Amygdala (tissue), 56 donors: Measurements from ENCODE around the gene EVX2.

Source experiments
- DNase-seq, 56 donors: peaks; one replicate each; lab custom pipeline; 2025; lab: John Stamatoyannopoulos, UW

EVX2 gene

GRCh38 chr2:176109946-176110345 is 26.2 kb upstream of the EVX2 start:
- DNase-seq, result no peak

- no peak for DNase-seq
These were observed 25.6 kb upstream of the EVX2 start for GRCh38 chr2:176109192-176109901.

- DNase-seq, result no peak
These were observed 24.0 kb upstream of the EVX2 start for GRCh38 chr2:176107731-176108181.

GRCh38 chr2:176106581-176107539 is 23.1 kb upstream of the EVX2 start, which contains the start of gene HOXD11:
Gene HOXD11, plus strand, starts transcription at chr2:176107280. Its CDS starts 76 bp downstream, at chr2:176107356.
- no peak for DNase-seq

GRCh38 chr2:176105730-176106580 is 22.2 kb upstream of the EVX2 start:
- DNase-seq, result no peak

GRCh38 chr2:176105078-176105729 is 21.4 kb upstream of the EVX2 start:
- no peak for DNase-seq

- DNase-seq, result no peak
These were observed 20.7 kb upstream of the EVX2 start for GRCh38 chr2:176104316-176105077.

- DNase-seq, result no peak
These were observed 20.1 kb upstream of the EVX2 start for GRCh38 chr2:176103742-176104315.

GRCh38 chr2:176103194-176103593 is 19.4 kb upstream of the EVX2 start:
- no peak for DNase-seq

- DNase-seq, result no peak
These were observed 18.6 kb upstream of the EVX2 start for GRCh38 chr2:176102309-176102866.

GRCh38 chr2:176101842-176102241 is 18.1 kb upstream of the EVX2 start:
- no peak for DNase-seq

GRCh38 chr2:176101216-176101830 is 17.6 kb upstream of the EVX2 start:
- DNase-seq, result no peak

GRCh38 chr2:176100547-176101140 is 16.9 kb upstream of the EVX2 start:
- no peak for DNase-seq

- DNase-seq, result no peak
These were observed 16.2 kb upstream of the EVX2 start, which contains the start of gene HOXD12 for GRCh38 chr2:176099728-176100546. Gene HOXD12, plus strand, starts transcription at chr2:176099795. Its CDS starts 7 bp downstream, at chr2:176099802.

GRCh38 chr2:176099159-176099727 is 15.5 kb upstream of the EVX2 start:
- DNase-seq, result no peak
